ENCODE results near the gene AMACR.

DNA sequence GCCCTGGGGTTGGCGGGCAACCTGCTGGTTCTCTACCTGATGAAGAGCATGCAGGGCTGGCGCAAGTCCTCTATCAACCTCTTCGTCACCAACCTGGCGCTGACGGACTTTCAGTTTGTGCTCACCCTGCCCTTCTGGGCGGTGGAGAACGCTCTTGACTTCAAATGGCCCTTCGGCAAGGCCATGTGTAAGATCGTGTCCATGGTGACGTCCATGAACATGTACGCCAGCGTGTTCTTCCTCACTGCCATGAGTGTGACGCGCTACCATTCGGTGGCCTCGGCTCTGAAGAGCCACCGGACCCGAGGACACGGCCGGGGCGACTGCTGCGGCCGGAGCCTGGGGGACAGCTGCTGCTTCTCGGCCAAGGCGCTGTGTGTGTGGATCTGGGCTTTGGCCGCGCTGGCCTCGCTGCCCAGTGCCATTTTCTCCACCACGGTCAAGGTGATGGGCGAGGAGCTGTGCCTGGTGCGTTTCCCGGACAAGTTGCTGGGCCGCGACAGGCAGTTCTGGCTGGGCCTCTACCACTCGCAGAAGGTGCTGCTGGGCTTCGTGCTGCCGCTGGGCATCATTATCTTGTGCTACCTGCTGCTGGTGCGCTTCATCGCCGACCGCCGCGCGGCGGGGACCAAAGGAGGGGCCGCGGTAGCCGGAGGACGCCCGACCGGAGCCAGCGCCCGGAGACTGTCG, 70.7 kb downstream of the AMACR start:
- TF ChIP-seq TEAD4 (IDR thresholded peaks at IDR 0.05; ENCODE audit: low read depth, low read length) (no peak), JUN (IDR thresholded peaks at IDR 0.05; ENCODE audit: low read depth, low read length) (no peak), POLR2AphosphoS5 (IDR thresholded peaks at IDR 0.05; ENCODE audit: low read depth, low read length) (no peak), TAF1 (IDR thresholded peaks at IDR 0.05; ENCODE audit: low read depth, low read length) (no peak), CHD2 (IDR thresholded peaks at IDR 0.05; ENCODE audit: low read length) (no peak)
- TF ChIP-seq, protein P1, sequence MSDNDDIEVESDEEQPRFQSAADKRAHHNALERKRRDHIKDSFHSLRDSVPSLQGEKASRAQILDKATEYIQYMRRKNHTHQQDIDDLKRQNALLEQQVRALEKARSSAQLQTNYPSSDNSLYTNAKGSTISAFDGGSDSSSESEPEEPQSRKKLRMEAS (IDR thresholded peaks at IDR 0.05): no peak
- TF ChIP-seq, protein P2, sequence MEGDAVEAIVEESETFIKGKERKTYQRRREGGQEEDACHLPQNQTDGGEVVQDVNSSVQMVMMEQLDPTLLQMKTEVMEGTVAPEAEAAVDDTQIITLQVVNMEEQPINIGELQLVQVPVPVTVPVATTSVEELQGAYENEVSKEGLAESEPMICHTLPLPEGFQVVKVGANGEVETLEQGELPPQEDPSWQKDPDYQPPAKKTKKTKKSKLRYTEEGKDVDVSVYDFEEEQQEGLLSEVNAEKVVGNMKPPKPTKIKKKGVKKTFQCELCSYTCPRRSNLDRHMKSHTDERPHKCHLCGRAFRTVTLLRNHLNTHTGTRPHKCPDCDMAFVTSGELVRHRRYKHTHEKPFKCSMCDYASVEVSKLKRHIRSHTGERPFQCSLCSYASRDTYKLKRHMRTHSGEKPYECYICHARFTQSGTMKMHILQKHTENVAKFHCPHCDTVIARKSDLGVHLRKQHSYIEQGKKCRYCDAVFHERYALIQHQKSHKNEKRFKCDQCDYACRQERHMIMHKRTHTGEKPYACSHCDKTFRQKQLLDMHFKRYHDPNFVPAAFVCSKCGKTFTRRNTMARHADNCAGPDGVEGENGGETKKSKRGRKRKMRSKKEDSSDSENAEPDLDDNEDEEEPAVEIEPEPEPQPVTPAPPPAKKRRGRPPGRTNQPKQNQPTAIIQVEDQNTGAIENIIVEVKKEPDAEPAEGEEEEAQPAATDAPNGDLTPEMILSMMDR (IDR thresholded peaks at IDR 0.05; ENCODE audit: control extremely low read depth in 1 of 3, insufficient read depth in 1 of 3, low read depth in 1 of 3, low read length in 3 of 3): no peak

All from H1 (cell line).